DND-41 (cell line): ENCODE results near the gene CATSPER3.

Experiments
- CTCF ChIP-seq: IDR thresholded peaks from 2 replicates; pipeline ENCODE4 v1.5.1; 2012; ENCODE audit warnings: borderline replicate concordance, low read length, moderate library complexity, mild to moderate bottlenecking; ENCODE audit not compliant: poor library complexity, severe bottlenecking; ENCODE audit errors: extremely low read depth
- EZH2 ChIP-seq: IDR thresholded peaks from 3 replicates; pipeline ENCODE4 v1.6.1; 2012; ENCODE audit warnings: borderline replicate concordance, low read depth, mild to moderate bottlenecking, moderate library complexity, low read length, inconsistent platforms; ENCODE audit not compliant: severe bottlenecking

- TF ChIP-seq CTCF = no peak
- TF ChIP-seq EZH2 = no peak
Observed at GRCh38 chr5:135015942-135016341, 48.2 kb downstream of the CATSPER3 start.
